Lower leg skin (tissue), 3 donors: ENCODE measurements around the gene ITSN1.

Source experiments
- CTCF ChIP-seq, 3 donors: fragments of 450-650 bp; IDR thresholded peaks; one replicate each; pipeline ENCODE4 v1.5.1; 2016; ENCODE audit warnings: antibody characterized with exemption in 3 of 3, mild to moderate bottlenecking in 3 of 3, moderate library complexity in 2 of 3
- POLR2A ChIP-seq, 2 donors: fragments of 450-650 bp; IDR thresholded peaks; one replicate each; pipeline ENCODE4 v1.6.1; 2016 to 2017; ENCODE audit warnings: antibody characterized with exemption in 2 of 2, mild to moderate bottlenecking in 1 of 2, moderate library complexity in 1 of 2

GRCh38 chr21:33861125-33861524, 218.8 kb downstream of the ITSN1 start:
- TF ChIP-seq CTCF (IDR thresholded peaks at IDR 0.05) (no peak), POLR2A (IDR thresholded peaks at IDR 0.05) (no peak)
